CD4-positive, alpha-beta T cell (primary cell): Measurements from ENCODE around the gene PLA2G5. TPM values are rescaled to one million over a fixed set of nuclear protein-coding genes. Genes with fewer than 3 reads are reported as not detected.

Source experiments
- ATAC-seq: fragments of 200-7000 bp; cut with Tn5 transposase; one replicate; pipeline ENCODE4 v1.10.0; 2022; ENCODE audit warnings: mild to moderate bottlenecking; ENCODE audit not compliant: poor library complexity
- CTCF ChIA-PET: fragments of 350-600 bp; sonication (Branson Sonifier 250); formaldehyde crosslinking; loops from one replicate; lab custom pipeline; 2021; ENCODE audit warnings: antibody characterized with exemption, inconsistent platforms; lab: Charles Lee
- POLR2A ChIA-PET: fragments of 350-600 bp; sonication (Branson Sonifier 250); formaldehyde crosslinking; loops from one replicate; lab custom pipeline; 2021; ENCODE audit warnings: antibody characterized with exemption, inconsistent platforms; lab: Charles Lee
- DNase-seq, 14 experiments: peaks; one replicate each; pipeline ENCODE4 v3.0.0-alpha.2; 2013 to 2020; ENCODE audit warnings: mixed read lengths in 2 of 14
- H3K27ac ChIP-seq, 2 donors: one replicate each; pipeline versions ENCODE4 v1.5.1 to v1.7.0; 2013; ENCODE audit warnings: low read length in 2 of 2, low read depth in 1 of 2, mild to moderate bottlenecking in 1 of 2
- H3K27me3 ChIP-seq, 2 experiments: 1 replicate in 1 of 2; 2 replicates in 1 of 2; pipeline versions ENCODE4 v1.6.1 to v1.7.0; 2013; ENCODE audit warnings: low read length in 2 of 2, control low read depth in 1 of 2, mild to moderate bottlenecking in 1 of 2, moderate library complexity in 1 of 2; ENCODE audit not compliant: insufficient read depth in 2 of 2, control insufficient read depth in 1 of 2
- H3K36me3 ChIP-seq: one replicate; pipeline ENCODE4 v1.6.1; 2013; ENCODE audit warnings: low read length, control low read depth; ENCODE audit not compliant: insufficient read depth
- H3K4me1 ChIP-seq: one replicate; pipeline ENCODE4 v1.6.1; 2013; ENCODE audit warnings: low read length, control low read depth; ENCODE audit not compliant: insufficient read depth
- H3K4me3 ChIP-seq: one replicate; pipeline ENCODE4 v1.5.1; 2013; ENCODE audit warnings: mild to moderate bottlenecking, low read length, moderate library complexity
- H3K9me3 ChIP-seq, 2 experiments: 1 replicate in 1 of 2; 2 replicates in 1 of 2; pipeline versions ENCODE4 v1.6.1 to v1.7.0; 2013; ENCODE audit warnings: low read length in 2 of 2, mild to moderate bottlenecking in 2 of 2, control low read depth in 1 of 2, moderate library complexity in 1 of 2; ENCODE audit not compliant: control insufficient read depth in 1 of 2, insufficient read depth in 1 of 2
- H3K27ac Mint-ChIP-seq: one replicate; pipeline ENCODE4 v1.8.0; 2020; ENCODE audit warnings: mixed read lengths
- H3K27me3 Mint-ChIP-seq: one replicate; pipeline ENCODE4 v1.8.0; 2021; ENCODE audit warnings: mixed read lengths
- H3K36me3 Mint-ChIP-seq: one replicate; pipeline ENCODE4 v1.8.0; 2021; ENCODE audit warnings: low read depth, mixed read lengths
- H3K4me1 Mint-ChIP-seq: one replicate; pipeline ENCODE4 v1.8.0; 2021; ENCODE audit warnings: low read depth, mixed read lengths
- H3K4me3 Mint-ChIP-seq: one replicate; pipeline ENCODE4 v1.8.0; 2020; ENCODE audit warnings: mild to moderate bottlenecking, mixed read lengths
- H3K9me3 Mint-ChIP-seq: one replicate; pipeline ENCODE4 v1.8.0; 2020; ENCODE audit warnings: mixed read lengths
- CTCF ChIP-seq: fragments of 200-600 bp; IDR thresholded peaks from one replicate; pipeline ENCODE4 v1.8.0; 2022; ENCODE audit warnings: antibody characterized with exemption, mild to moderate bottlenecking
- intact Hi-C, 2 experiments: fragments of 100-400 bp; cut with DNase I in 1 of 2; cut with micrococcal nuclease in 1 of 2; formaldehyde crosslinking; loops; one replicate each; pipeline versions ENCODE4 v1.15.1 to v1.9.0; 2023 to 2025; cut with DNase I, micrococcal nuclease
- total RNA-seq, 174 experiments: library from RNA in 2 of 174; stranded (reverse) in 2 of 174; gene quantifications; one replicate each; pipeline ENCODE4 v1.2.3 and lab custom pipeline; 2021 to 2026

The PLA2G5 gene
- total RNA-seq, 2 experiments from 2014 or later, result not detected

- Histone ChIP-seq H3K4me3 (no peak overlapping the region), H3K27ac (no peak overlapping the region), H3K36me3 (no peaks in the 10 kb centered on the region), H3K9me3 (no peaks in the 10 kb centered on the region), H3K27me3 (peaks cover 0 to 3% of the 10 kb centered on the region in 2 experiments), H3K4me1 (no peaks in the 10 kb centered on the region)
- ChIA-PET CTCF (no interaction called here), POLR2A (no interaction called here)
- no peak overlapping the region for H3K4me3 Mint-ChIP-seq
- no peaks in the 10 kb centered on the region for H3K4me1 Mint-ChIP-seq
- no peaks in the 10 kb centered on the region for H3K9me3 Mint-ChIP-seq
- intact Hi-C loops, result no loop called here
- H3K27me3 Mint-ChIP-seq, result peaks cover 2% of the 10 kb centered on the region
- no peak for TF ChIP-seq CTCF
- no peak for ATAC-seq
- no peaks in the 10 kb centered on the region for H3K36me3 Mint-ChIP-seq
- DNase-seq, result no peak
- H3K27ac Mint-ChIP-seq, result no peak overlapping the region
Observed at GRCh38 chr1:20109223-20109856, 39.3 kb downstream of the PLA2G5 start.

GRCh38 chr1:20110679-20111078 lies 40.7 kb downstream of the PLA2G5 start:
- ATAC-seq, result no peak
- TF ChIP-seq CTCF, result no peak
- intact Hi-C loops, result no loop called here
- no peak for DNase-seq
- H3K4me3 ChIP-seq, result no peak overlapping the region
- H3K4me3 Mint-ChIP-seq, result no peak overlapping the region
- peaks cover 0 to 3% of the 10 kb centered on the region in 2 experiments for H3K27me3 ChIP-seq
- H3K36me3 ChIP-seq, result no peaks in the 10 kb centered on the region
- no peaks in the 10 kb centered on the region for H3K4me1 ChIP-seq
- no peaks in the 10 kb centered on the region for H3K36me3 Mint-ChIP-seq
- ChIA-PET POLR2A (no interaction called here), CTCF (no interaction called here)
- no peaks in the 10 kb centered on the region for H3K4me1 Mint-ChIP-seq
- no peak overlapping the region for H3K27ac Mint-ChIP-seq
- no peak overlapping the region for H3K27ac ChIP-seq
- no peaks in the 10 kb centered on the region for H3K9me3 Mint-ChIP-seq
- peaks cover 12% of the 10 kb centered on the region for H3K27me3 Mint-ChIP-seq
- no peaks in the 10 kb centered on the region for H3K9me3 ChIP-seq

- intact Hi-C loops, result no loop called here
- H3K36me3 ChIP-seq, result no peaks in the 10 kb centered on the region
- peaks cover 0 to 5% of the 10 kb centered on the region in 2 experiments for H3K27me3 ChIP-seq
- no peaks in the 10 kb centered on the region for H3K9me3 ChIP-seq
- Mint-ChIP-seq H3K9me3 (no peaks in the 10 kb centered on the region), H3K4me1 (no peaks in the 10 kb centered on the region), H3K27me3 (peaks cover 14% of the 10 kb centered on the region), H3K27ac (no peak overlapping the region), H3K4me3 (no peak overlapping the region), H3K36me3 (no peaks in the 10 kb centered on the region)
- DNase-seq, result no peak
- no peak for TF ChIP-seq CTCF
- H3K4me1 ChIP-seq, result no peaks in the 10 kb centered on the region
- POLR2A ChIA-PET, result no interaction called here
- no peak for ATAC-seq
- no peak overlapping the region for H3K4me3 ChIP-seq
- CTCF ChIA-PET, result no interaction called here
- H3K27ac ChIP-seq, result no peak overlapping the region
Observed at GRCh38 chr1:20111452-20111851, 41.5 kb downstream of the PLA2G5 start.
